GM21737 (cell line): ENCODE data around the gene PTH2.

Experiments used
- ATAC-seq: cut with Tn5 transposase; IDR thresholded peaks from one replicate; pipeline ENCODE4 v1.9.1; 2021; ENCODE audit warnings: mild to moderate bottlenecking, moderate library complexity; ENCODE audit not compliant: unreplicated experiment

Gene PTH2

GRCh38 chr19:49432141-49433073 lies 9.2 kb upstream of the PTH2 start:
- ATAC-seq = no peak

GRCh38 chr19:49431330-49431749 lies 8.1 kb upstream of the PTH2 start:
- no peak for ATAC-seq

GRCh38 chr19:49430678-49431329 lies 7.6 kb upstream of the PTH2 start:
- ATAC-seq = no peak

GRCh38 chr19:49430172-49430677 lies 7.0 kb upstream of the PTH2 start:
- ATAC-seq = no peak

DNA sequence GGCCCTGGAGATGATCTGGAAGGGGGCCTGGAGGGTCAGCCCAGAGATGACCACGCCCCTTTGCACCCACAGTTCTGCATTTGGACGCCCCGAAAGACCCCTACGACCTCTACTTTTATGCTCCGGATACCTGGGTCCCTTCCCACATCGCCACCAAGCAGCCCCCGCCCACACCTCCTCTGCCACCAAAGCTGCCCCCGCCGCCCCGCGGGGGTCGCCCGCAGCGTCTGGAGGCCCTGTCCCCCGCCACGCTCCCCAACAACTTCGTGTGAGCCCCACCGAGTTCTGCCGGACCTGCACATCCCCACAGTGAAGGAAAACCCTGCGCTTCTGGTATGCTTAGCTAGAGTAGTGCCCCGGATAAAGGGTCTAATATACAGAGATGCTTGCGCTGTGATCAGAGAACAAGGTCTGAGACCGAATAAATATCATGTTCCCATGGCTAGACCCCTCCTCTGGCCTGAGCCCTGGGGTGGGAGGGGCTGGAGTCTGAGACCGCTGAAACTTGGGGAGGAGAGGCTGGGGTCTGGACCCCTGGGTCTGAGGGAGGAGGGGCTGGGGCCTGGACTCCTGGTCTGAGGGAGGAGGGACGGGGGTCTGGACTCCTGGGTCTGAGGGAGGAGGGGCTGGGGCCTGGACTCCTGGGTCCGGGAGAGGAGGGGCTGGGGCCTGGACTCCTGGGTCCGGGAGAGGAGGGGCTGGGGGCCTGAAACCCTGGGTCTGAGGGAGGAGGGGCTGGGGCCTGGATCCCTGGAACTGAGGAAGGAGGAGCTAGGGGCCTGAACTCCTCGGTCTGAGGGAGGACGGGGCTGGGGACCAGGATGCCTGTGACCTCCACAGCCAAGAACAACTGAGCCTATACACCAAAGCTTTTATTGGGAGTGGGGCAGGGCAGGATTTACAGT lies 5.6 kb upstream of the PTH2 start:
- no peak for ATAC-seq

DNA sequence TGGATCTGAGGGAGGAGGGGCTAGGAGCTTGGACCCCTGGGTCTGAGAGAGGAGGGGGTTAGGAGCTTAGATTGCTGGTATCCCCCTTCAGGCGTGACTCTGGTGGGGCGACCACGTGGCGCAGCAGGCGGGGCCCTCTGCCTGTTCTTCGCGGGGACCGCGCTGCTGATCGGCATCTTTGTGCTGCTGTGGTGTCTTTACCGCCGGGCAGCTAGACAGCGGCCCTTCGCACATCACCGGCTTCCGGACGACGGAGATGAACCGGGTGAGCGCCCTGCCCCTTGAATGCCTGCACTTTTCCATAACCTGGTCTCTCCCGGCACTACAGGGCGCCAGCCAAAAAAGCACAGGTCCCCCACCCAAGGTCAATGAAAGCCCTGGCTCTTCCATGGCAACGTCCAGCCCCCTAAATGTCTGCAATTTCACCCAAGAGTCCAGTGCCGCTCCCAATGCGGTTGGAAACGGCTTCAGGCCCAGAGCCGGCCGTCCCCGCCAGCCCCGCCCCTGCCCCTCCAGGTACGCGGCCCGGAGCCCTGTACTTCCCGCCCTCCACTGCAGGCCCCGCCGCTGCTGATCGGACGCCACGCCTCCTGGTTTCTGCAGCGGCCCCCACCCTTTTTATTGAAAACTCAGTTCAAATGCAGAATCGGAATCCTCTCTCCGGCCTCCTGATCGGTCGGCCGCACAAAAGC lies 4.8 kb upstream of the PTH2 start:
- no peak for ATAC-seq

- ATAC-seq = no peak
These were observed 4.1 kb upstream of the PTH2 start for GRCh38 chr19:49427339-49427738.

DNA sequence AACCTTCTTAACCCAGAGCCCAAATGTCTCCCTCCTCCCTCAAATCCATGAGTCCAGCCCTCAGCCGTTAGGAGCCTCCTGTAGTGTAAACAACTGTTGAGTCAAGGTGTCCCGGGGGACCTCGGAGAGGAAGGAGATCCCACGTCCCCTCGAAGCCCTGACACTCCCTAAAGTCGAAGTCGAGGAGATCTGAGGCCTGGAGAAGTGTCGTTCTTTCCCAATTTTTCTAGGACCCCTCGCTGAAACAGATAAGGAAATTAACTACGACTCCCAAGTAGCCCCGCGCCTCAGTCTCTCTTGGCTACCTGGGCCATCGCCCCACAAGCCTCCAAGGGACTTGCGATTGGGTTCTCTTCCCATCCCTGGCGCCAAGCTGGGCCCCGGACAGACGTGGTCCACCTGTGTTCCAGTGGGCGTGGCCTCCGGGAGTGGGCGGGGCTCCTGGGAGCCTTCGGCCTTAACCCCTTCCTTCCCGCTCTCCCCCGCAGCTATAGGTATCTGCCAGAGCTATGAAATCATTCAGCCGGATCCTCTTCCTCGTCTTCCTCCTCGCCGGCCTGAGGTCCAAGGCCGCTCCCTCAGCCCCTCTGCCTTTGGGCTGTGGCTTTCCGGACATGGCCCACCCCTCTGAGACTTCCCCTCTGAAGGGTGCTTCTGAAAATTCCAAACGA lies 2.8 kb upstream of the PTH2 start:
- ATAC-seq = no peak

DNA sequence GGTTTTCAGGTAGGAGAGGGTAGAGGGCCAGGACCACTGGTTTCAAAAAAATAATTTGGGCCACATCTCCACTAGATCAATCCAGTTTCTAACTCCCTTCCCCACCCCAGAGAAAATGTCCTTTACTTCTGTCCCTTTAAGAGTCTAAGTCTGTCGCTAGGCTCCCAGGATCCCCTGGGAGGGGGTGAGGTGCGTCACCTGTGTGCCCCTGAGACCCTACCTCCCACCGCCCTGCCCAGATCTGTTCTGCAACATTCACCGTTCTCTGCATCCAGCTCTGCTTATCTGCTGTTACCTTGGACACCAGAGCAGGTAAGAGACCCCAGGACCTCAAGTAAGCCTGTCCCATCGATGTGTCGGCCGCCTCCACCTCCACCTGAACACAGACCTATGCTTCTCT lies 1.9 kb upstream of the PTH2 start, which contains the start of gene GFY:
Gene GFY (plus strand): TSS at position 211 of the 400 bp plus-strand sequence. CDS start 1,043 bp downstream, outside the sequence.
- no peak for ATAC-seq

DNA sequence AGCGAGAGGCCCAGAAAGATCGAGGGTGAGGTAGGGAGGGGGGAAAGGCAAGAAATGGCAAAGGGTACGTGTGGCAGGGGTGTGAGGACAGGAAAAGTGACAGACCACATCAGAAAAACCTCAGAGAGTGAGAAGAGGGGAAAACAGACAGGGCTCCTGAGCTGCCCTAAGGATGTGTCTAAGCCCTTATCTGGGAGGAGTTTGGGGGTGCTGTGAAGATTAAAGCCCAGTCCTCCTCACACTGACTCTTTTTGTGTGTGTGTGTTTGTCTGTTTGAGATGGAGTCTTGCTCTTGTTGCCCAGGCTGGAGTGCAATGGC lies 703 bp upstream of the PTH2 start:
- ATAC-seq = no peak

DNA sequence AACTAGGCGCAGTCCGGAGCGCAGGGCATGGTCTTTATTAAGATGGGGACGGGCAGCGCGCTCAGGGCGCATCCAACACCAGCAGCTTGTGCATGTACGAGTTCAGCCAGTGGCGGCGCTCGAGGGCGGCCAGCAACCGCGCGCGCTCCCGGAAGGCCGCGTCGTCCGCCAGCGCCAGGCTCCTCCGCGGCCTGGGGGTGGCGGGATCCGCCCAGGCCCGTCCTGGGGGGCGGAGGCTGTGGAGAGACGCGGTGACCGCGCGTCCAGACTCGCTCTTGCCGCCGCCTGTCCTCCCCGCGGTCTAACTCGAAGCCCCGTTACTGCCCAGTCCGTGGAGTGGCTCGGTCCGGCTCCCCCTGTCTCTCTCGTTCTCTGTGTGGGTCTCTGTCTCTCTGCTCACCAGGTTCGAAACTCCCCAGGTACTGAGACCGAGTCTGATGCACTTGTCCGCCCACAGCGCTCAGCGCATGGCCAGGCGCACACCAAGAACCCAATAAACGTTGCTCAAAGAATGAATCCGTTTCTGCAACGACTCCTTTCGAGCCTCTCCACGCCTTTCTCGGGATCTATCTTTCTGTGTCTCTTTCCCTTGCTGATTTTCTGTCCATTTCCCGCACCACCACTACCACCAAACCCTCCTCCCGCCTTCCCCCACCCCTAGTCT lies 702 bp downstream of the PTH2 start:
- ATAC-seq = no peak

- no peak for ATAC-seq
These were observed 1.4 kb downstream of the PTH2 start for GRCh38 chr19:49421878-49422202.

DNA sequence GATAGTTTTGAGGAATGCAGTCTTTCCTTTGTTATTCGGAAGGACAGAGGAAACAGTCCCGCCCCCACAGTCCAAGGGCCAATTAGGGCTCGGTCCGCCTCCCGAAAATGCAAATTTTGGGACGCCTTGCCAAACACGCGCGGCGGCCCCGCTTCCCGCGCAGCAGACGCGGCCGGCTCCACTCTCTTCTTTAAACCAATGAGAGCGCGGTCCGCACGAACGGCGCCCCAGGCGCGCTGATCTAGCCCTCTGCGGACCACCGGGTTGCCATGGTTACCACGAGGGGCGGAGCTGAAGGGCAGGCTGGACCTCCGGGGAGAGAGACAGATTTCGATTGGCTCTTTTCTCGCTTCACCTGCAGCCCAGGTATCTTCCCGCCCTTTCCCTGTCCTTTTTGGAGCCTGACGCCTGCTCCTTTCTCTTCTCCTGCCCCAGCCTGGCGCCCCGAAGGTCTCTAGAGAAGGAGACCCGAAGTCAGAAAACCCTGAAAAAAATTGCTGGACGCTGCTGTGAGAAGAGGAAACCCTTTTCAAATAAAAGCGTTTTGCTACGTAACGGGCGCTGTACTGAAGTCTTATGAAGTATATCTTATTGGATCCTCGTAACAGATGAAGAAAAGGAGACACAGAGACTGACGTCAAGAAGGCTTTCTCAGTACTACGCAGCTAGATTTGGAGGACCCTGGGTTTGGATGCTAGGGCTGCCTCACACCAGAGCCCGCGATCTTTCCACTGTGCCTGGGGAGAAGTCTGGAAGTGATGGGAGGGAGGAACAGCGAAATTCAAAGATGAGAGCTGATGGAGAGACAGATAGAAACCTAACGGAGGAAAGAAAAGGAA lies 2.0 kb downstream of the PTH2 start:
- ATAC-seq = no peak

GRCh38 chr19:49420227-49420626 lies 3.0 kb downstream of the PTH2 start:
- no peak for ATAC-seq

- no peak for ATAC-seq
These were observed 4.1 kb downstream of the PTH2 start for GRCh38 chr19:49419173-49419572.

- ATAC-seq = no peak
These were observed 4.7 kb downstream of the PTH2 start for GRCh38 chr19:49418511-49418910.

GRCh38 chr19:49417088-49417487 lies 6.2 kb downstream of the PTH2 start:
- no peak for ATAC-seq

DNA sequence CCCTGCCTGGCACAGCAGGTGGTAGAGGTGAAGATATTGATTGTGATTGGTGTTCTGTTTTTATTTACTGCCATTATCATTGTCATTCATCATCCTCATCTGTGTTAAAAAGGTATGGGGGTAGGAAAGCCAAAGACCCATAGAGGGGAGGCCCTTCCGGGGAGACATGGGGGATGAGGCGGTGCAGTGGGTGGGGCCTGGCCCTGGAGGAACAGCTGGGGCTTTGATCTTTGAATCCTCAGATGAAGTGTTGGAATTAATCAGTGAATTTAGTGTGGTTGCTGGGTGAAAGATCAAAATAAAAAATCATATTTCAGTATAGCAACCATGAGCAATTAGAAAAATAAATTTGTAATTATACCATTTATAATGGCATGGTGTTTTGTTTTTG lies 7.4 kb downstream of the PTH2 start:
- ATAC-seq = no peak
